Measurements from ENCODE around the gene PNO1. TPM values are rescaled to one million over a fixed set of nuclear protein-coding genes. Genes with fewer than 3 reads are reported as not detected.

PNO1 gene
- total RNA-seq, 3 donors from 2014 or later, result 5.1 to 12.3 (median 7.9) TPM

GRCh38 chr2:68195096-68195495 is 37.4 kb downstream of the PNO1 start:
- no peak for ATAC-seq
- H3K4me3 ChIP-seq, result no peak overlapping the region
- H3K4me1 ChIP-seq (ENCODE audit: low read depth), result peaks cover 3% of the 10 kb centered on the region
- TF ChIP-seq, protein P1, sequence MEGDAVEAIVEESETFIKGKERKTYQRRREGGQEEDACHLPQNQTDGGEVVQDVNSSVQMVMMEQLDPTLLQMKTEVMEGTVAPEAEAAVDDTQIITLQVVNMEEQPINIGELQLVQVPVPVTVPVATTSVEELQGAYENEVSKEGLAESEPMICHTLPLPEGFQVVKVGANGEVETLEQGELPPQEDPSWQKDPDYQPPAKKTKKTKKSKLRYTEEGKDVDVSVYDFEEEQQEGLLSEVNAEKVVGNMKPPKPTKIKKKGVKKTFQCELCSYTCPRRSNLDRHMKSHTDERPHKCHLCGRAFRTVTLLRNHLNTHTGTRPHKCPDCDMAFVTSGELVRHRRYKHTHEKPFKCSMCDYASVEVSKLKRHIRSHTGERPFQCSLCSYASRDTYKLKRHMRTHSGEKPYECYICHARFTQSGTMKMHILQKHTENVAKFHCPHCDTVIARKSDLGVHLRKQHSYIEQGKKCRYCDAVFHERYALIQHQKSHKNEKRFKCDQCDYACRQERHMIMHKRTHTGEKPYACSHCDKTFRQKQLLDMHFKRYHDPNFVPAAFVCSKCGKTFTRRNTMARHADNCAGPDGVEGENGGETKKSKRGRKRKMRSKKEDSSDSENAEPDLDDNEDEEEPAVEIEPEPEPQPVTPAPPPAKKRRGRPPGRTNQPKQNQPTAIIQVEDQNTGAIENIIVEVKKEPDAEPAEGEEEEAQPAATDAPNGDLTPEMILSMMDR (IDR thresholded peaks at IDR 0.05), result no peak
- no peaks in the 10 kb centered on the region for H3K9me3 ChIP-seq
- no peak for DNase-seq
- H3K36me3 ChIP-seq (ENCODE audit: low read depth), result no peaks in the 10 kb centered on the region
- intact Hi-C loops (cut with DNase I, micrococcal nuclease), result loop anchor here in 1 of 2 donors (10.0 kb wide), 1 partner anchor 50 kb away; no protein-coding TSS in a partner anchor

DNA sequence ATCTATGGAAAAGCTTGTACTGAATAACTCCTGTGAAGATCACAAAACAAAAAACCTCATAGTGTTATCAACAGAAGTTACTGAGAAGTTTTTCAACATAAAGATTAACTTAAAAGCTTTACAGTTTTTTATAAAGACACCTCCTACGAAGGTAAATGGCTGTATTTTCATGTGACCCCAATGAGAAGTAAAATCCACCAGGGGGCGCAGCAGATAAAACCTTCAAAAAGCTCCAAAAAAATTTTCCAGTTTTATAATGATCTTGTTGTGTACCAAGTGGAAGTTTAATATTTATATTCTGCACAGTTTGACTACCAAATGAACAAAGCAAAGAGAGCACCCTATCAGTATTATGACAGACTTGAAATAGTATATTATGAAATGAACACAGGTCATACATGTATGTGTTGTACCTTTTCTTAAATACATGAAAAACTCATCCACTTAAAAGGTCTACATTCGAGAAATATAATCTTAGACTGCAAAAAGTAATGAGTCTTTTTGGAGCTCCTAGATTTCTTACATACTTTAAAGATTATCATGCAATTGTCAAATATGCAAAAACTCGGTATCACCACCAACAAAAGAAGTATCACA is 38.5 kb downstream of the PNO1 start:
- no peak overlapping the region for H3K4me3 ChIP-seq
- TF ChIP-seq, protein P1 (IDR thresholded peaks at IDR 0.05), result no peak
- no peaks in the 10 kb centered on the region for H3K9me3 ChIP-seq
- intact Hi-C loops (cut with DNase I, micrococcal nuclease), result loop anchor here in 1 of 2 donors (10.0 kb wide), 1 partner anchor 49 kb away; no protein-coding TSS in a partner anchor
- peaks cover 3% of the 10 kb centered on the region for H3K4me1 ChIP-seq (ENCODE audit: low read depth)
- ATAC-seq (peak; percentile 42), DNase-seq (peak in 1 of 3 donors; percentile 73)
- H3K36me3 ChIP-seq (ENCODE audit: low read depth), result no peaks in the 10 kb centered on the region

DNA sequence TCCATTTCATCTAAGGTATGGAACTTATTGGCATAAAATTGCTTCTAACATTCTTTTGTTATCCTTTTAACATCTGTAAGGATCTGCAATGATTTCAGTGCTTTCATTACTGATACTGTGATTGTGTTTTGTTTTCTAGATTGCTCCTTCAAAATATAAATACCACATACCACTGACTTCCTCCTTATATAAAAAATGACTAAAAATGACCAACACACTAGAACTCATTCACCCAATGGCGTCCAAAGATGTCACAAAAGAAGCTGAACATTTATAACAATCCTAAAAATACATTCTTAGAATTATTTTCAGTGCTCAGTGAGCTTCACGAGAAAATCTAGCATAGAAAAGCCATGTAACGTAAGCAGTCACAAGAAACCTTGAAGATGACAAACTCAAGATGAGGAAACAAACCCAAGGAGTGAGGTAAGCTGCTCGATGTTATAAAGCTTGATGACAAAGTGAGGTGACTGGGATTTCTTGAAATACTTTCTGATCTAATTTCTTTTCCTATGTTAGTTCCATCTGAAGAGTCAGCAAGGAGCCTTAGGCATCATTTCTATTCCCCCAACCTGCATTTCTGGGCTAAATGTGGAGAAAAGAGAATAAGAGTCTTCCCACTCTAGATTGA is 42.6 kb downstream of the PNO1 start:
- Histone ChIP-seq H3K4me1 (ENCODE audit: low read depth) (no peaks in the 10 kb centered on the region), H3K4me3 (no peak overlapping the region), H3K36me3 (ENCODE audit: low read depth) (no peaks in the 10 kb centered on the region), H3K9me3 (no peaks in the 10 kb centered on the region)
- TF ChIP-seq, protein P1 (IDR thresholded peaks at IDR 0.05), result no peak
- ATAC-seq (no peak), DNase-seq (no peak)
- intact Hi-C loops (cut with DNase I, micrococcal nuclease), result no loop called here

DNA sequence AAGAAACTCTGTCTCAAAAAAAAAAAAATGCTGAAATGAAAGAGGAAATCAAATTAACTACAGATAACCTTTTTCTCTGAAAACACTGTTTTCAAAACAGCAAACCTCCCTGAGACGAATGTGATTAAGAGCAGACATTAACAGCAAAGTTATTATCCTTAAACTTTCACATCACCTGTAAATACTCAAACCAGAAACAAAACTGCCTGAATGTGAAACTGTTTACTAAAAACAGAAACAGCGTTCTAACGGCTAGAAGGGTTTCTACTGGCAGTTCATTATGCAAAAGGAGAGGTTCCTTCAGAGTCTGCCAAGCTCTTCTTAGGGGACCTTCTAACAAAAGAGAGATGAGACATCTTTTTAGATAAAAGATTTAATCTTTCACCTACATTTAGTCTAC is 45.9 kb downstream of the PNO1 start:
- intact Hi-C loops (cut with DNase I, micrococcal nuclease), result no loop called here
- no peak for ATAC-seq
- DNase-seq, result no peak
- Histone ChIP-seq H3K36me3 (ENCODE audit: low read depth) (no peaks in the 10 kb centered on the region), H3K4me3 (no peak overlapping the region), H3K9me3 (no peaks in the 10 kb centered on the region), H3K4me1 (ENCODE audit: low read depth) (peaks cover 10% of the 10 kb centered on the region)
- TF ChIP-seq, protein P1 (IDR thresholded peaks at IDR 0.05), result no peak

DNA sequence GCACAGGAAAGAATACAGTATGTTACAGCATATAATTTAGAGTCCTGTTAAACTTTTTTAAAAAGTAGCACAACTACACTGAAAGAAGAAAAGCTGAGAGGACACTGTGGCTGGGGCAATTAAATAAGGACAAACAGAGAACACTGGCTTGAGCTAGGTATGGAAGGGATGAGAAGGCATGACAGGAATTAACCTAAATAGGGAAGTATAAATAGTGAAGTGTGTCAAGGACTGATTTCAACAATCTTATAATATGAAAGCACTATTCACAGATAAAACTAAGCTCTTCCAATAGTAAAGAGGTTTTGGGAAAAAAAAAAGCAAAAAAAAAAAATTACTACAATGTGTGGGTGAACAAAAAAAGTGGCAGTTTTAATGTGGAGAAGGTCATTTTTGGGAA is 49.1 kb downstream of the PNO1 start:
- Histone ChIP-seq H3K4me3 (no peak overlapping the region), H3K9me3 (no peaks in the 10 kb centered on the region), H3K36me3 (ENCODE audit: low read depth) (no peaks in the 10 kb centered on the region), H3K4me1 (ENCODE audit: low read depth) (peaks cover 10% of the 10 kb centered on the region)
- intact Hi-C loops (cut with DNase I, micrococcal nuclease), result no loop called here
- no peak for DNase-seq
- TF ChIP-seq, protein P1 (IDR thresholded peaks at IDR 0.05), result no peak
- no peak for ATAC-seq

All from mucosa of descending colon (tissue), 3 donors.